ENCODE data around the gene CHGA. TPM values are rescaled to one million over a fixed set of nuclear protein-coding genes. Genes with fewer than 3 reads are reported as not detected.

Gene CHGA
- total and polyA plus RNA-seq, 10 of the 15 experiments (the other 5 are each of a cell fraction or from before 2014, with no cell fraction given), result 0.11 to 0.23 TPM; not detected in 8

DNA sequence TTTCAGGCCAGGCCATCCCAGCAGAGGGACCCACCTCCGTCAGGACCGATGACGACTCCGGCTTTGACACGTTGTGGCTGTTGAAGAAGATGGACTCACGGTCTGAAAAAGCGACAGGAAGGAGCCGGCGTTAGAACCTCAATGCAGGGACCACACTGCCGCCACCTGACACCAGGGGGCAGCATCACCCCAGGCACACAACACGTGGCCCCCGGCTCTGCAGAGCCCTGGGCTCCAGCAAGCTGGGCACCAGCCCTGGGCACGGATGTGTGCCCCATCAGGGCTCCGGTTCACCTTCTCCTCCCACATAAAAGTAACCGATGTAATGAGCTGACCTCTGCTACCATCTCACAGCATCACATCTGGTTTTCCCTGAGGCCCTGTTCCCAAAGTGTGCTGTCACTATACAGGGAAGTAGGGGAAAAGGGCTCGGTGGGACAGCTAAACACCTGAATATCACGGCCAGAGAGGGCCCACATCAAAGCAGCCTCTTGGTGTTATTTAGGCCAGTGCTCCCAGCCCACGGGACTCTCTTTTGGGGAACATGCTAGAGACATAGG is 29.0 kb downstream of the CHGA start (continued):
- TF ChIP-seq, protein P1, sequence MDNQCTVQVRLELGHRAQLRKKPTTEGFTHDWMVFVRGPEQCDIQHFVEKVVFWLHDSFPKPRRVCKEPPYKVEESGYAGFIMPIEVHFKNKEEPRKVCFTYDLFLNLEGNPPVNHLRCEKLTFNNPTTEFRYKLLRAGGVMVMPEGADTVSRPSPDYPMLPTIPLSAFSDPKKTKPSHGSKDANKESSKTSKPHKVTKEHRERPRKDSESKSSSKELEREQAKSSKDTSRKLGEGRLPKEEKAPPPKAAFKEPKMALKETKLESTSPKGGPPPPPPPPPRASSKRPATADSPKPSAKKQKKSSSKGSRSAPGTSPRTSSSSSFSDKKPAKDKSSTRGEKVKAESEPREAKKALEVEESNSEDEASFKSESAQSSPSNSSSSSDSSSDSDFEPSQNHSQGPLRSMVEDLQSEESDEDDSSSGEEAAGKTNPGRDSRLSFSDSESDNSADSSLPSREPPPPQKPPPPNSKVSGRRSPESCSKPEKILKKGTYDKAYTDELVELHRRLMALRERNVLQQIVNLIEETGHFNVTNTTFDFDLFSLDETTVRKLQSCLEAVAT (IDR thresholded peaks at IDR 0.05), result no peak
- no peak for TF ChIP-seq RCOR1 (conservative IDR thresholded peaks at IDR 0.05; ENCODE audit: low read depth, low read length)
- TF ChIP-seq MTA3 (IDR thresholded peaks at IDR 0.05; ENCODE audit: borderline replicate concordance, low read length), result no peak
- TF ChIP-seq JUNB (IDR thresholded peaks at IDR 0.05), result no peak
- TF ChIP-seq USF2 (IDR thresholded peaks at IDR 0.05; ENCODE audit: borderline replicate concordance, low read depth, low read length), result peak; percentile 24; the same call in 1 of the 2 replicates
- TF ChIP-seq CHD1 (IDR thresholded peaks at IDR 0.05; ENCODE audit: low read depth, low read length), result no peak
- TF ChIP-seq RB1 (IDR thresholded peaks at IDR 0.05; ENCODE audit: borderline replicate concordance), result peak; percentile 66; the same call in 1 of the 2 replicates
- no peak for TF ChIP-seq PAX8 (IDR thresholded peaks at IDR 0.05)
- no peak for TF ChIP-seq CREM (IDR thresholded peaks at IDR 0.05; ENCODE audit: low read depth)
- no peak for TF ChIP-seq NR2C1 (IDR thresholded peaks at IDR 0.05)
- peak; percentile 68 for TF ChIP-seq MXI1 (IDR thresholded peaks at IDR 0.05; ENCODE audit: low read depth, low read length)
- TF ChIP-seq MYB (IDR thresholded peaks at IDR 0.05; ENCODE audit: borderline replicate concordance, low read depth, low read length), result no peak
- TF ChIP-seq SMC3 (IDR thresholded peaks at IDR 0.05; ENCODE audit: borderline replicate concordance, low read length), result peak; percentile 97
- no peak for TF ChIP-seq IRF4 (IDR thresholded peaks at IDR 0.05; ENCODE audit: low read depth, low read length)
- no peak for TF ChIP-seq KAT2A (conservative IDR thresholded peaks at IDR 0.05; ENCODE audit: control insufficient read depth, low read depth, low read length)
- TF ChIP-seq JUND (IDR thresholded peaks at IDR 0.05; ENCODE audit: low read depth, low read length), result no peak
- TF ChIP-seq, protein P2, sequence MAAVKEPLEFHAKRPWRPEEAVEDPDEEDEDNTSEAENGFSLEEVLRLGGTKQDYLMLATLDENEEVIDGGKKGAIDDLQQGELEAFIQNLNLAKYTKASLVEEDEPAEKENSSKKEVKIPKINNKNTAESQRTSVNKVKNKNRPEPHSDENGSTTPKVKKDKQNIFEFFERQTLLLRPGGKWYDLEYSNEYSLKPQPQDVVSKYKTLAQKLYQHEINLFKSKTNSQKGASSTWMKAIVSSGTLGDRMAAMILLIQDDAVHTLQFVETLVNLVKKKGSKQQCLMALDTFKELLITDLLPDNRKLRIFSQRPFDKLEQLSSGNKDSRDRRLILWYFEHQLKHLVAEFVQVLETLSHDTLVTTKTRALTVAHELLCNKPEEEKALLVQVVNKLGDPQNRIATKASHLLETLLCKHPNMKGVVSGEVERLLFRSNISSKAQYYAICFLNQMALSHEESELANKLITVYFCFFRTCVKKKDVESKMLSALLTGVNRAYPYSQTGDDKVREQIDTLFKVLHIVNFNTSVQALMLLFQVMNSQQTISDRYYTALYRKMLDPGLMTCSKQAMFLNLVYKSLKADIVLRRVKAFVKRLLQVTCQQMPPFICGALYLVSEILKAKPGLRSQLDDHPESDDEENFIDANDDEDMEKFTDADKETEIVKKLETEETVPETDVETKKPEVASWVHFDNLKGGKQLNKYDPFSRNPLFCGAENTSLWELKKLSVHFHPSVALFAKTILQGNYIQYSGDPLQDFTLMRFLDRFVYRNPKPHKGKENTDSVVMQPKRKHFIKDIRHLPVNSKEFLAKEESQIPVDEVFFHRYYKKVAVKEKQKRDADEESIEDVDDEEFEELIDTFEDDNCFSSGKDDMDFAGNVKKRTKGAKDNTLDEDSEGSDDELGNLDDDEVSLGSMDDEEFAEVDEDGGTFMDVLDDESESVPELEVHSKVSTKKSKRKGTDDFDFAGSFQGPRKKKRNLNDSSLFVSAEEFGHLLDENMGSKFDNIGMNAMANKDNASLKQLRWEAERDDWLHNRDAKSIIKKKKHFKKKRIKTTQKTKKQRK (IDR thresholded peaks at IDR 0.05; ENCODE audit: low read depth, low read length), result no peak
- no peak for TF ChIP-seq ZNF592 (IDR thresholded peaks at IDR 0.05)
- no peak for TF ChIP-seq EP300 (IDR thresholded peaks at IDR 0.05; ENCODE audit: borderline replicate concordance in 1 of 2, control insufficient read depth in 1 of 2, low read depth in 2 of 2, low read length in 2 of 2)
- TF ChIP-seq, protein P3, sequence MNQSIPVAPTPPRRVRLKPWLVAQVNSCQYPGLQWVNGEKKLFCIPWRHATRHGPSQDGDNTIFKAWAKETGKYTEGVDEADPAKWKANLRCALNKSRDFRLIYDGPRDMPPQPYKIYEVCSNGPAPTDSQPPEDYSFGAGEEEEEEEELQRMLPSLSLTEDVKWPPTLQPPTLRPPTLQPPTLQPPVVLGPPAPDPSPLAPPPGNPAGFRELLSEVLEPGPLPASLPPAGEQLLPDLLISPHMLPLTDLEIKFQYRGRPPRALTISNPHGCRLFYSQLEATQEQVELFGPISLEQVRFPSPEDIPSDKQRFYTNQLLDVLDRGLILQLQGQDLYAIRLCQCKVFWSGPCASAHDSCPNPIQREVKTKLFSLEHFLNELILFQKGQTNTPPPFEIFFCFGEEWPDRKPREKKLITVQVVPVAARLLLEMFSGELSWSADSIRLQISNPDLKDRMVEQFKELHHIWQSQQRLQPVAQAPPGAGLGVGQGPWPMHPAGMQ (IDR thresholded peaks at IDR 0.05; ENCODE audit: borderline replicate concordance), result no peak

All from GM12878 (cell line).